Measurements from ENCODE around the gene HS6ST3.

Gene HS6ST3

GRCh38 chr13:96821381-96821780 lies 731.5 kb downstream of the HS6ST3 start:
- Histone ChIP-seq H3K18ac (ENCODE audit: low read depth in 1 of 2, low read length in 2 of 2) (no peak overlapping the region), H3K79me1 (replicated peaks; ENCODE audit: low read length, poor library complexity, severe bottlenecking) (no peaks in the 10 kb centered on the region), H2AK5ac (ENCODE audit: low read length, severe bottlenecking) (no peak overlapping the region), H3K27me3 (ENCODE audit: control insufficient read depth in 1 of 2, insufficient read depth in 1 of 2, low read length in 2 of 2) (peaks cover 0 to 6% of the 10 kb centered on the region in 2 experiments), H3K9ac (ENCODE audit: low read length) (no peak overlapping the region), H3K4ac (ENCODE audit: low read depth in 1 of 2, low read length in 2 of 2) (no peak overlapping the region), H4K8ac (ENCODE audit: low read length) (no peak overlapping the region), H2BK120ac (ENCODE audit: low read depth, low read length) (no peak overlapping the region), H3K14ac (ENCODE audit: low read length in 2 of 2) (no peak overlapping the region), H2AFZ (ENCODE audit: low read depth, low read length) (no peak overlapping the region), H4K91ac (ENCODE audit: low read length) (no peak overlapping the region), H3K9me3 (ENCODE audit: control insufficient read depth, low read length) (no peaks in the 10 kb centered on the region), H3K4me1 (ENCODE audit: control insufficient read depth, insufficient read depth, low read depth, low read length) (peaks cover 1% of the 10 kb centered on the region), H2BK12ac (ENCODE audit: low read length in 2 of 2) (no peak overlapping the region), H3K36me3 (ENCODE audit: control insufficient read depth in 1 of 2, insufficient read depth in 2 of 2, low read depth in 1 of 2, low read length in 2 of 2) (no peaks in the 10 kb centered on the region), H2BK15ac (ENCODE audit: low read depth, poor library complexity, severe bottlenecking) (no peak overlapping the region), H3K27ac (ENCODE audit: low read length, poor library complexity, severe bottlenecking) (no peak overlapping the region), H3K4me2 (ENCODE audit: low read length, poor library complexity, severe bottlenecking) (no peak overlapping the region), H3K4me3 (ENCODE audit: insufficient read depth in 1 of 2, low read depth in 1 of 2, low read length in 2 of 2) (no peak overlapping the region), H3K23ac (ENCODE audit: low read length in 2 of 2) (no peak overlapping the region), H2BK5ac (ENCODE audit: low read depth, low read length, poor library complexity, severe bottlenecking) (no peak overlapping the region)
- DNase-seq, result peak; percentile 23
- WGBS, result no CpG with 5 or more reads among the region's 1 CpG

- peak overlapping the region in 1 of 2 experiments; percentile 22 for H3K14ac ChIP-seq (ENCODE audit: low read length in 2 of 2)
- H3K4me2 ChIP-seq (ENCODE audit: low read length, poor library complexity, severe bottlenecking), result no peak overlapping the region
- no peak overlapping the region for H2AK5ac ChIP-seq (ENCODE audit: low read length, severe bottlenecking)
- H2BK120ac ChIP-seq (ENCODE audit: low read depth, low read length), result no peak overlapping the region
- H3K23ac ChIP-seq (ENCODE audit: low read length in 2 of 2), result no peak overlapping the region
- no peak overlapping the region for H4K91ac ChIP-seq (ENCODE audit: low read length)
- peaks cover under 1% of the 10 kb centered on the region for H3K4me1 ChIP-seq (ENCODE audit: control insufficient read depth, insufficient read depth, low read depth, low read length)
- no peak overlapping the region for H3K18ac ChIP-seq (ENCODE audit: low read depth in 1 of 2, low read length in 2 of 2)
- H3K4ac ChIP-seq (ENCODE audit: low read depth in 1 of 2, low read length in 2 of 2), result no peak overlapping the region
- 92% methylated on average over 9 of the region's 9 CpGs for WGBS
- H3K27ac ChIP-seq (ENCODE audit: low read length, poor library complexity, severe bottlenecking), result no peak overlapping the region
- H3K9ac ChIP-seq (ENCODE audit: low read length), result no peak overlapping the region
- no peak overlapping the region for H3K4me3 ChIP-seq (ENCODE audit: insufficient read depth in 1 of 2, low read depth in 1 of 2, low read length in 2 of 2)
- DNase-seq, result no peak
- H2AFZ ChIP-seq (ENCODE audit: low read depth, low read length), result no peak overlapping the region
- peak overlapping the region; percentile 5 for H4K8ac ChIP-seq (ENCODE audit: low read length)
- no peak overlapping the region for H2BK15ac ChIP-seq (ENCODE audit: low read depth, poor library complexity, severe bottlenecking)
- H3K27me3 ChIP-seq (ENCODE audit: control insufficient read depth in 1 of 2, insufficient read depth in 1 of 2, low read length in 2 of 2), result peaks cover 0 to 6% of the 10 kb centered on the region in 2 experiments
- no peak overlapping the region for H2BK12ac ChIP-seq (ENCODE audit: low read length in 2 of 2)
- H2BK5ac ChIP-seq (ENCODE audit: low read depth, low read length, poor library complexity, severe bottlenecking), result no peak overlapping the region
- no peaks in the 10 kb centered on the region for H3K36me3 ChIP-seq (ENCODE audit: control insufficient read depth in 1 of 2, insufficient read depth in 2 of 2, low read depth in 1 of 2, low read length in 2 of 2)
- no peaks in the 10 kb centered on the region for H3K9me3 ChIP-seq (ENCODE audit: control insufficient read depth, low read length)
- H3K79me1 ChIP-seq (replicated peaks; ENCODE audit: low read length, poor library complexity, severe bottlenecking), result no peaks in the 10 kb centered on the region
Observed at GRCh38 chr13:96821971-96822370, 732.1 kb downstream of the HS6ST3 start.

GRCh38 chr13:96822895-96823294 lies 733.0 kb downstream of the HS6ST3 start:
- no peak overlapping the region for H4K8ac ChIP-seq (ENCODE audit: low read length)
- DNase-seq, result peak; percentile 9

DNA sequence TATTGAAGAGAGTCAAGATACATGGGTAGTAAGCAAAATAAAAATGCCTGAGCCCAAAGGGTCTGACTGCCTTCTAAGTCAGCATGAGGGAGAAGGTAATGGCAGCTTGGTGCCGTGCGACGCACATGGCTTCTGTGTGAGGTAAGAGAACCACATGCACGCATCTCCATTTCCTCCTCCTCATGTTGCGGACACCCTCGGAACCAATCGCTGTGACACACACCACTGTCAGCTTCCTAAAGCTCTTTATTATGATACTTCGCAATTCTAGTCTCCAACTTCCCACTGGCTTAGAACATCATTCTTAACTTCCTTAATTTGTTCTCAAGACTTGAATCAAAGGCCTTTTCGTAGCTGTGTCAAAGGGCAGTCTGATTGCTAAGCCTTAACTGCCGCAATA lies 734.2 kb downstream of the HS6ST3 start:
- DNase-seq, result no peak
- no peak overlapping the region for H2AK5ac ChIP-seq (ENCODE audit: low read length, severe bottlenecking)
- no peaks in the 10 kb centered on the region for H3K36me3 ChIP-seq (ENCODE audit: control insufficient read depth in 1 of 2, insufficient read depth in 2 of 2, low read depth in 1 of 2, low read length in 2 of 2)
- H3K79me1 ChIP-seq (replicated peaks; ENCODE audit: low read length, poor library complexity, severe bottlenecking), result no peaks in the 10 kb centered on the region
- no peak overlapping the region for H2BK120ac ChIP-seq (ENCODE audit: low read depth, low read length)
- no peak overlapping the region for H2BK15ac ChIP-seq (ENCODE audit: low read depth, poor library complexity, severe bottlenecking)
- H2BK12ac ChIP-seq (ENCODE audit: low read length in 2 of 2), result no peak overlapping the region
- no peak overlapping the region for H3K23ac ChIP-seq (ENCODE audit: low read length in 2 of 2)
- no peak overlapping the region for H4K8ac ChIP-seq (ENCODE audit: low read length)
- no peak overlapping the region for H3K18ac ChIP-seq (ENCODE audit: low read depth in 1 of 2, low read length in 2 of 2)
- H3K27ac ChIP-seq (ENCODE audit: low read length, poor library complexity, severe bottlenecking), result no peak overlapping the region
- peak overlapping the region in 1 of 2 experiments; percentile 86 for H3K14ac ChIP-seq (ENCODE audit: low read length in 2 of 2)
- H3K9ac ChIP-seq (ENCODE audit: low read length), result no peak overlapping the region
- no peak overlapping the region for H3K4ac ChIP-seq (ENCODE audit: low read depth in 1 of 2, low read length in 2 of 2)
- H3K9me3 ChIP-seq (ENCODE audit: control insufficient read depth, low read length), result no peaks in the 10 kb centered on the region
- no peak overlapping the region for H2BK5ac ChIP-seq (ENCODE audit: low read depth, low read length, poor library complexity, severe bottlenecking)
- H3K27me3 ChIP-seq (ENCODE audit: control insufficient read depth in 1 of 2, insufficient read depth in 1 of 2, low read length in 2 of 2), result no peaks in the 10 kb centered on the region
- H2AFZ ChIP-seq (ENCODE audit: low read depth, low read length), result no peak overlapping the region
- 93% methylated on average over 9 of the region's 10 CpGs for WGBS
- H3K4me1 ChIP-seq (ENCODE audit: control insufficient read depth, insufficient read depth, low read depth, low read length), result no peaks in the 10 kb centered on the region
- H4K91ac ChIP-seq (ENCODE audit: low read length), result no peak overlapping the region
- no peak overlapping the region for H3K4me3 ChIP-seq (ENCODE audit: insufficient read depth in 1 of 2, low read depth in 1 of 2, low read length in 2 of 2)
- no peak overlapping the region for H3K4me2 ChIP-seq (ENCODE audit: low read length, poor library complexity, severe bottlenecking)

More at GRCh38 chr13:96822895-96823294, 733.0 kb downstream of the HS6ST3 start:
- Histone ChIP-seq H3K23ac (ENCODE audit: low read length in 2 of 2) (no peak overlapping the region), H2BK5ac (ENCODE audit: low read depth, low read length, poor library complexity, severe bottlenecking) (no peak overlapping the region), H2BK15ac (ENCODE audit: low read depth, poor library complexity, severe bottlenecking) (no peak overlapping the region), H3K27me3 (ENCODE audit: control insufficient read depth in 1 of 2, insufficient read depth in 1 of 2, low read length in 2 of 2) (peaks cover 0 to 6% of the 10 kb centered on the region in 2 experiments), H3K4me1 (ENCODE audit: control insufficient read depth, insufficient read depth, low read depth, low read length) (no peaks in the 10 kb centered on the region), H3K9me3 (ENCODE audit: control insufficient read depth, low read length) (no peaks in the 10 kb centered on the region), H2AFZ (ENCODE audit: low read depth, low read length) (no peak overlapping the region), H3K79me1 (replicated peaks; ENCODE audit: low read length, poor library complexity, severe bottlenecking) (no peaks in the 10 kb centered on the region), H2AK5ac (ENCODE audit: low read length, severe bottlenecking) (no peak overlapping the region), H2BK120ac (ENCODE audit: low read depth, low read length) (no peak overlapping the region), H3K36me3 (ENCODE audit: control insufficient read depth in 1 of 2, insufficient read depth in 2 of 2, low read depth in 1 of 2, low read length in 2 of 2) (no peaks in the 10 kb centered on the region), H3K4me2 (ENCODE audit: low read length, poor library complexity, severe bottlenecking) (no peak overlapping the region), H3K4me3 (ENCODE audit: insufficient read depth in 1 of 2, low read depth in 1 of 2, low read length in 2 of 2) (no peak overlapping the region), H3K18ac (ENCODE audit: low read depth in 1 of 2, low read length in 2 of 2) (no peak overlapping the region), H3K14ac (ENCODE audit: low read length in 2 of 2) (peak overlapping the region in 1 of 2 experiments; percentile 77), H3K4ac (ENCODE audit: low read depth in 1 of 2, low read length in 2 of 2) (no peak overlapping the region), H4K91ac (ENCODE audit: low read length) (no peak overlapping the region), H2BK12ac (ENCODE audit: low read length in 2 of 2) (no peak overlapping the region), H3K9ac (ENCODE audit: low read length) (no peak overlapping the region), H3K27ac (ENCODE audit: low read length, poor library complexity, severe bottlenecking) (no peak overlapping the region)
